Loucy (cell line): ENCODE results near the gene ZDHHC8.

Source experiments
- H2AFZ ChIP-seq: fragments of 200-600 bp; sonication (generic); 2 replicates; pipeline ENCODE4 v1.6.0; 2016; ENCODE audit warnings: antibody characterized with exemption, mild to moderate bottlenecking, low read length, moderate library complexity
- H3F3A ChIP-seq: fragments of 200-600 bp; 2 replicates; pipeline ENCODE4 v1.6.0; 2016; ENCODE audit warnings: antibody characterized with exemption, low read depth, mild to moderate bottlenecking
- H3K27me3 ChIP-seq: fragments of 200-600 bp; sonication (generic); 2 replicates; pipeline ENCODE4 v1.6.1; 2014; ENCODE audit warnings: low read length, mild to moderate bottlenecking; ENCODE audit not compliant: insufficient read depth, poor library complexity, severe bottlenecking
- H3K36me3 ChIP-seq: fragments of 200-600 bp; sonication (generic); 2 replicates; pipeline ENCODE4 v1.6.1; 2016; ENCODE audit warnings: low read length; ENCODE audit not compliant: insufficient read depth
- H3K4me1 ChIP-seq: fragments of 200-600 bp; sonication (generic); 2 replicates; pipeline ENCODE4 v1.5.1; 2014; ENCODE audit warnings: low read length, mild to moderate bottlenecking; ENCODE audit not compliant: insufficient read depth, poor library complexity, severe bottlenecking
- H3K4me2 ChIP-seq: fragments of 200-600 bp; sonication (generic); 2 replicates; pipeline ENCODE4 v1.6.0; 2014; ENCODE audit warnings: antibody characterized with exemption, low read length, low read depth, mild to moderate bottlenecking; ENCODE audit not compliant: poor library complexity, severe bottlenecking
- H3K4me3 ChIP-seq: fragments of 200-600 bp; sonication (generic); 2 replicates; pipeline ENCODE4 v1.5.1; 2014; ENCODE audit warnings: low read length, mild to moderate bottlenecking, mixed read lengths; ENCODE audit not compliant: poor library complexity, severe bottlenecking
- H3K79me2 ChIP-seq: fragments of 200-600 bp; sonication (generic); 2 replicates; pipeline ENCODE4 v1.6.1; 2014; ENCODE audit warnings: low read length; ENCODE audit not compliant: insufficient read depth
- H3K9ac ChIP-seq: fragments of 200-600 bp; sonication (generic); 2 replicates; pipeline ENCODE4 v1.6.0; 2014; ENCODE audit warnings: mild to moderate bottlenecking, low read depth, low read length, moderate library complexity; ENCODE audit not compliant: poor library complexity, severe bottlenecking
- H3K9me2 ChIP-seq: fragments of 200-600 bp; sonication (generic); replicated peaks from 2 replicates; pipeline ENCODE4 v1.6.1; 2016; ENCODE audit warnings: low read depth, low read length, mixed read lengths
- H3K9me3 ChIP-seq: fragments of 200-600 bp; sonication (generic); 2 replicates; pipeline ENCODE4 v1.6.1; 2014; ENCODE audit warnings: mild to moderate bottlenecking, antibody characterized with exemption, low read length, low read depth; ENCODE audit not compliant: insufficient read depth
- H4K20me1 ChIP-seq: fragments of 200-600 bp; sonication (generic); 2 replicates; pipeline ENCODE4 v1.6.0; 2014; ENCODE audit warnings: antibody characterized with exemption, low read length, mild to moderate bottlenecking; ENCODE audit not compliant: insufficient read depth, poor library complexity, severe bottlenecking
- CTCF ChIP-seq: fragments of 200-600 bp; sonication (generic); conservative IDR thresholded peaks from 2 replicates; pipeline ENCODE4 v1.5.1; 2014; ENCODE audit warnings: mild to moderate bottlenecking, antibody characterized with exemption, low read length
- EZH2phosphoT487 ChIP-seq: fragments of 200-600 bp; IDR thresholded peaks from 2 replicates; pipeline ENCODE4 v1.6.1; 2018; ENCODE audit warnings: antibody characterized with exemption, mild to moderate bottlenecking, moderate library complexity, borderline replicate concordance

The ZDHHC8 gene

GRCh38 chr22:20105456-20106204 lies 26.0 kb upstream of the ZDHHC8 start:
- Histone ChIP-seq H3K27me3 (no peaks in the 10 kb centered on the region), H3K9ac (no peak overlapping the region), H3F3A (no peaks in the 10 kb centered on the region), H3K79me2 (peaks cover 46% of the 10 kb centered on the region), H3K9me3 (no peaks in the 10 kb centered on the region), H2AFZ (no peak overlapping the region), H3K9me2 (no peaks in the 10 kb centered on the region), H4K20me1 (peaks cover 34% of the 10 kb centered on the region), H3K4me2 (no peak overlapping the region), H3K4me1 (no peaks in the 10 kb centered on the region), H3K36me3 (peaks cover 93% of the 10 kb centered on the region; the same call in 1 of the 2 replicates), H3K4me3 (no peak overlapping the region)
- TF ChIP-seq CTCF (no peak), EZH2phosphoT487 (no peak)

GRCh38 chr22:20106205-20106848 lies 25.3 kb upstream of the ZDHHC8 start:
- TF ChIP-seq EZH2phosphoT487 (no peak), CTCF (no peak)
- Histone ChIP-seq H3K36me3 (peaks cover 90% of the 10 kb centered on the region; the same call in 1 of the 2 replicates), H4K20me1 (peaks cover 34% of the 10 kb centered on the region), H3F3A (no peaks in the 10 kb centered on the region), H3K9me3 (no peaks in the 10 kb centered on the region), H3K4me1 (no peaks in the 10 kb centered on the region), H3K4me3 (no peak overlapping the region), H3K9me2 (no peaks in the 10 kb centered on the region), H3K27me3 (no peaks in the 10 kb centered on the region), H2AFZ (no peak overlapping the region), H3K4me2 (no peak overlapping the region), H3K79me2 (peaks cover 43% of the 10 kb centered on the region), H3K9ac (no peak overlapping the region)

- no peak overlapping the region for H3K4me3 ChIP-seq
- H3K27me3 ChIP-seq = no peaks in the 10 kb centered on the region
- no peak for TF ChIP-seq CTCF
- no peak for TF ChIP-seq EZH2phosphoT487
- no peaks in the 10 kb centered on the region for H3K9me3 ChIP-seq
- H3K9me2 ChIP-seq = no peaks in the 10 kb centered on the region
- peaks cover 39% of the 10 kb centered on the region for H3K79me2 ChIP-seq
- H3K9ac ChIP-seq = no peak overlapping the region
- H3K36me3 ChIP-seq = peaks cover 89% of the 10 kb centered on the region; the same call in 1 of the 2 replicates
- no peak overlapping the region for H3K4me2 ChIP-seq
- H4K20me1 ChIP-seq = peaks cover 30% of the 10 kb centered on the region
- H3K4me1 ChIP-seq = no peaks in the 10 kb centered on the region
- H3F3A ChIP-seq = no peaks in the 10 kb centered on the region
- no peak overlapping the region for H2AFZ ChIP-seq
Observed at GRCh38 chr22:20106849-20107237, 24.8 kb upstream of the ZDHHC8 start.
